NCI-H187 (cell line): Measurements from ENCODE around the gene CFI.
"Not testable (repeated sequence)": the region's sequence is repeated elsewhere in the genome, so short reads cannot be mapped to it uniquely, and the experiment has no call there.

Experiments
- DNase-seq, 2 experiments: peaks; one replicate each; lab custom pipeline; 2025; lab: John Stamatoyannopoulos, UW

CFI gene

DNA sequence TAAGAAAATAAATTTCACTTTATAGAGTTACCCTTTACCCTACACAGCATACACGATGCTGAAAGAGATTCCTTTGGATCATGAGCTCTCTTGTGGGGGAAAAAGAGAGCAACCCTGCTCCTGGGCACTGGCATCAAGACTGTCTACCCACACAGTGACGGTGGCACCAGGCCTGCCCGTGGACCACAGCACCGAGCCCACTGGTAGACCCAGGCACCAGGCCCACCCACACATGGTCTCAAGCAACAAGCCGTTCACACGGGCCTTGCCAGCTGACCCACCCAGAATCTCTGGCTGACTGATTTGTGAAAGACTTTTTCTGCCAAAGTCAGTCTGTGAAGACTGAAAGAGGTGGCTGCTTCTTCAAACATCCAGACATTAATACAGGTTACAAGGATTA, 6.7 kb downstream of the CFI start:
- no peak for DNase-seq

- DNase-seq: no peak
These were observed 14.0 kb downstream of the CFI start for GRCh38 chr4:109787807-109788206.

DNA sequence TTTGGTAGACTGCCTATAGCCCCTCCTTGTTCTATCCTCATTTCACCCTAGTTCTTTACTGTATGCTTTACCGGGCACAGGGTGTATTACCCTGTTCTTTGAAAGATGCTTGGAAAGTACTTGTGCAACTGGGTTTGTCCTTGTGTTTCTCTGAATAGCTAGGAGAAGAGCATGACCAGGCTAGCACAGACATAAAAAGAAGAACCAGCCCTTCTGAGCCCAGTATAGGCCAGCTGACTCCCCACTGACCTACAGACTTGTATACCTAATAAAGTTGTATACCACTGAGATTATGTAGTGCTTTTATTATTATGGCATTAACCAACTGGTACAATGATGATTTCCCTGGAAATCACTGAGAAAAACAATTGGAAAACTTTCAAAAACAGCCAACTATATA, 15.0 kb downstream of the CFI start:
- no peak for DNase-seq

- DNase-seq: not testable (repeated sequence)
These were observed 19.7 kb downstream of the CFI start for GRCh38 chr4:109782092-109782491.

DNA sequence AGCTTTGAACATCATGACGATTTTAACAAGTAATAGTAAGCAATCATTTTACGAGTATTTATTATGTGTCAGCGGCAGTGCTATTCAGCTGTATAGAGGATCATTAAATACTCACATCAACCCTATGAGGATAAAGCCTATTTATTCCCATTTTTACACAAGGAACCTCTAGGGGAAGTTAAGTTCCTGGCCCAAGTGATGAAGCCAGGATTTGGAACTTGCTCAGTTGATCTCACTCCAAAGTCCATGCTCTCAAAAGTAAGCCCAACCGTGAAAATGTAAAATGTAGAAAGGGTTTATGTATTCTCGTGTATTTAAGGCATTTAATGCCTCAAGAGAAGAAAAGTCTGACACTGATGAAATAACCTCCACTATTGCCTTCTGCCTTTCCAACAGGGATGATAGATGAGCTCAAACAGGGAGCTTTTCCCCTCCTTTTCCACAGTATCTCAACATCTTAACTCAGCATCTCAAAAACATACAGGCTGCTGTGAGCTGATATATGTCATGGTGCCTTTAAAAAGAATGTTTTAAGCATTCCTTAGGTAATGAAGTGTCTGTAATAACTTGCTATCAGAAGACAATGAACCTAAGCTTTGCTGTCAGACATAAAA, 36.9 kb downstream of the CFI start:
- no peak for DNase-seq

GRCh38 chr4:109764376-109764775, 37.4 kb downstream of the CFI start:
- no peak for DNase-seq

- DNase-seq: no peak
These were observed 41.1 kb downstream of the CFI start for GRCh38 chr4:109760682-109761081.

- DNase-seq: no peak
These were observed 46.1 kb downstream of the CFI start for GRCh38 chr4:109755656-109756055.

GRCh38 chr4:109754093-109754857, 47.5 kb downstream of the CFI start:
- DNase-seq: no peak

GRCh38 chr4:109752525-109752924, 49.3 kb downstream of the CFI start:
- no peak for DNase-seq

- no peak for DNase-seq
These were observed 49.9 kb downstream of the CFI start for GRCh38 chr4:109751852-109752251.

DNA sequence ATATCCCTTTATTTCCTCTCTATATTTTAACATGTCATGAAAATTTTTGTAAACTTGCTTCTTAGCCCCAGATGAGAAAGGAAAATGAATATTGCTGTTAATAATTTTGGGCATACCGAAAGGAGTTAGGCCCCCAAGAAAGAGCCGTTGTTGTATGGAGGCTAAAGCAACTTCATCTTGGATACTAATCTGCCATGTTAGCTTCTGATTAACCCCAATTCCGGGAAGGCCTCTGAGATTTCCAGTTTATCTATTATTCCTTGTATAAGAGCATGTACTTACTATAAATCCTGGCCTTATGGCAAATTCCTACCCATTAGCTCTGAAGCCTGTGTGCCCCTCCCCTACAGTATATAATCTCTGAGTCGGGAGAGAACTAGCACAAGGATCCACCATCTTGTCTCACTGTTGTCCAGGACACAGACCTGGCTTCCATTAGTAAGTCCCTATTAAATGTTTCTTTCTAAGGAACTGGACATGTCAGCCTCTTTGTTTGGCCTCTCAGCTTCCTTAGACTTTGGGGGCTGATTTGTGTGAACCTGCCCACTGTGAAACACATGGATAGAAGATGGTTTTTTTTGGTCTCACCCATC, 51.1 kb downstream of the CFI start:
- no peak for DNase-seq

DNA sequence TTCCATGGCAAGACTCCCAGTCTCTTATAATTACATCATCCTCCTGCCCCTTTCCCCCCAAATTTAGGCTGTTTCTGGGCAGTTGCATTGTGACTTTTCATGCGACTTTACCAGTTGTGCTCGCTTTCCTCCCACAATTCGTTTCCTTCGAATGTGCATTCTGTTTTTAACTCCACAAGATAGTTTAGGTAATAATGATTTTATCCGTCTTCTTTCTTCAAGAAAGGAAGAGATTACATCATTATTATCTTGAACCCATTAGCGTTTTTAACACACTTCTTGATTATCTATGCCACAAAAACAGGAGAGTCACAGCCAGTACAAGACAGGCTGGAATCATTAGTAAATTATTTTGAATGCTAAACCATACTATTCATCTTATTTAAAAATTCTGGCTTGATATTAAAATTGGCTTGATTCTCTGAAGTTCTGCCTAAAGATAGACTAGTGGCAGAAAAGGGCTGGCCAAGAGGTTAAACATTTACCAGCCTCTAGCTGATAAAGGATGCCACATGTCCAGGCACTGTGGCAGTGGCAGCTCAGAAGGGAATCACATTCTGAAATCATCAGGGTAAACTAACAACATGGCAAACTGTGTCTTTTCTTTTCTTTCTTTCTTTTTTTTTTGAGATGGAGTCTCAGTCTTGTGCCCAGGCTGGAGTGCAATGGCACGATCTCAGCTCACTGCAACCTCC, 52.3 kb downstream of the CFI start:
- DNase-seq: no peak

DNA sequence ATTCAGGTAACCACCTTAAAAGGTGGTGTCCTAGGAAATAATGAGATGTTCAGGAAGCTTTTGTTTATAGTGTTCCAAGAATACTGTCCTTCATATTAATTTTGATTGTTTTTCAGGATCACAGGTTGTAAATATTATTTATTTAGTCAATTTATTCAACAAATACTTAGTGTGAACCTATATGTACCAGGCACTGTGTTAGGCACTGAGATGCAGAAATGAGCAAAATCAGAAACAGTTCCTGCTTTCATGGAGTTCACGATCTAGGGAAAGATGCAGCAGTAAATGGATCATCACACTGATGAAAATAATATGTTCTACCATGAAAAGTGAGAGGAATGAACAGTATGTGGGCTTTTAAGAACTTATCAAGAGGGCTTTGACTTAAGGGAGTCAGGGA, 53.7 kb downstream of the CFI start:
- DNase-seq: no peak

DNA sequence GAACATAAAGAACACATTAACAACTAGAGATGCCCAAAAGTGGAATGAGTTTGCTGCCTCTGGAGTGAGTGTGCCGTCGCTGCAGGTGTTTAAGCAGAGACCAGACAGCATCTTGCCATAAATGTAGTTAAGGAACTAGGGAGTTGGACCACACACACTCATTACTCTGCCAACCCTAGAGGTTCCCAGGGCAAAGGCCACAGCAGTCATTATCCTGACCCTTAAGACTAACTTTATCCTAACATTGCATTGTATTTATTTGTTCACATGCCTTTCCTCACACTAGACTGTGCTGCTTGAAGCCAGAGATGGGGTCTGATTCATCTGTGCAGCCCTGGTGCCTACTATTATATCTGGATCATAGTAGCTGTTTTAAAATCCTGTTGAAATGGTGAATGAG, 55.1 kb downstream of the CFI start:
- DNase-seq: no peak

GRCh38 chr4:109745830-109746229, 56.0 kb downstream of the CFI start:
- no peak for DNase-seq

GRCh38 chr4:109739547-109739946, 62.3 kb downstream of the CFI start:
- no peak for DNase-seq

GRCh38 chr4:109738104-109738872, 63.5 kb downstream of the CFI start:
- no peak for DNase-seq

- DNase-seq: no peak
These were observed 66.0 kb downstream of the CFI start for GRCh38 chr4:109735566-109736365.

GRCh38 chr4:109733728-109734127, 68.1 kb downstream of the CFI start:
- no peak for DNase-seq
